Ovary (tissue), 9 donors: Measurements from ENCODE around the gene SPG7. TPM values are rescaled to one million over a fixed set of nuclear protein-coding genes. Genes with fewer than 3 reads are reported as not detected.

Experiments
- DNase-seq, 5 donors: peaks; one replicate each; pipeline ENCODE4 v3.0.0-alpha.2; 2019 to 2020
- H3K27ac ChIP-seq, 2 donors: fragments of 200-600 bp; one replicate each; pipeline versions ENCODE4 v1.5.1 to v1.8.0; 2019 to 2022
- H3K27me3 ChIP-seq: fragments of 200-600 bp; one replicate; pipeline ENCODE4 v1.8.0; 2022
- H3K36me3 ChIP-seq: fragments of 200-600 bp; sonication (generic); one replicate; pipeline ENCODE4 v1.5.1; 2019
- H3K4me1 ChIP-seq: one replicate; pipeline ENCODE4 v1.8.1; 2013; ENCODE audit warnings: mild to moderate bottlenecking, moderate library complexity; ENCODE audit not compliant: insufficient read depth
- H3K4me3 ChIP-seq: fragments of 200-600 bp; sonication (generic); one replicate; pipeline ENCODE4 v1.5.1; 2017
- H3K9me3 ChIP-seq, 2 donors: fragments of 200-600 bp in 1 of 2; sonication (generic) in 1 of 2; one replicate each; pipeline versions ENCODE4 v1.5.1 to v1.8.1; 2013 to 2019; ENCODE audit warnings: mild to moderate bottlenecking in 1 of 2, moderate library complexity in 1 of 2
- EP300 ChIP-seq: sonication (generic); formaldehyde crosslinking; IDR thresholded peaks from one replicate; pipeline ENCODE4 v1.6.1; 2017; ENCODE audit warnings: antibody characterized with exemption
- POLR2A ChIP-seq: fragments of 450-650 bp; IDR thresholded peaks from one replicate; pipeline ENCODE4 v1.6.1; 2017; ENCODE audit warnings: antibody characterized with exemption, mild to moderate bottlenecking, moderate library complexity
- WGBS, 3 donors: extraction: QIAGEN DNeasy Blood & Tissue Kit in 1 of 3; methylation state at CpG; one replicate each; pipeline versions ENCODE4 v1.1.5 to v1.1.7; 2013 to 2017; 5-methylcytosine and 5-hydroxymethylcytosine counted together
- intact Hi-C, 4 donors: fragments of 100-400 bp; cut with DNase I; formaldehyde crosslinking; loops; one replicate each; pipeline versions ENCODE4 v1.11.0 to v1.15.1; 2022 to 2023
- polyA plus RNA-seq, 2 donors: library from polyadenylated mRNA; stranded (reverse); fragments of 200-250 nt in 1 of 2; fragments of 350-450 nt in 1 of 2; fragmentation: Illumina TruSeq in 1 of 2; extraction: RNeasy Lipid Tissue Mini Kit (QIAGEN cat#74804) in 1 of 2; gene quantifications; one replicate each; pipeline ENCODE4 v1.2.3, GENCODE V29; 2013 to 2014
- total RNA-seq, 7 donors: library from RNA; depleted of rRNA in 2 of 7; stranded (reverse); fragments of >200 nt in 2 of 7; fragmentation: NEBNext Ultra II Directional in 3 of 7; extraction: Animal tissue kit (Norgen Biotek cat#: 25700) in 3 of 7; gene quantifications; one replicate each; pipeline versions ENCODE4 v1.1.0 to v1.2.4, GENCODE V29; 2016 to 2023
- TF ChIP-seq, protein P1 (sequence below), 3 donors: fragments of 450-650 bp in 2 of 3; fragments of 200-600 bp in 1 of 3; IDR thresholded peaks; one replicate each; pipeline versions ENCODE4 v1.5.1 to v1.8.0; 2016 to 2022; ENCODE audit warnings: antibody characterized with exemption in 3 of 3, mild to moderate bottlenecking in 1 of 3
- donor health status: DM: no; HTN: no; CAD: no; lungs with moderate emphysema.
- donor health status: DM: no; HTN: no; CAD: no.
- donor health status: Bipolar disorder and iron deficiency.
- donor health status: DM: yes; HTN: yes; CAD: no.
- donor health status: DM: no; HTN: no; CAD: no.
- donor health status: DM: yes; HTN: yes; CAD: no.

The SPG7 gene
- total and polyA plus RNA-seq, 9 donors, result 48.9 to 145 (median 92.2) TPM

DNA sequence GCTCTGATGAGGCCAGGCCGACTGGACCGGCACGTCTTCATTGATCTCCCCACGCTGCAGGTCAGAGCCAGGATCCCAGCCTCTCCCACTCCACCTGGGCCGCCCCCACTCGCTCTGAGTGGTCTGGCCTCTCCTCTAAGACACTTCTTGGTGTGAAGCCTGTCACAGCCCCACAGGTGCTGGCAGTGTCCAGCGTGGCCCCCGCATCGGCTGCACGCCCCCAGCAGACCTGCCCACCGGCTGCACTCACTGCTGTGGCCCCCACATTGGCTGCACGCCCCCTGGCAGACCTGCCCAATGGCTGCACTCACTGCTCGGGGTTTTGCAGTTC is 36.5 kb downstream of the SPG7 start:
- H3K36me3 ChIP-seq, result no peaks in the 10 kb centered on the region
- DNase-seq, result no peak
- H3K4me3 ChIP-seq, result no peak overlapping the region
- 86 to 88% (median 87%) methylated on average over 13 of the region's 13 CpGs for WGBS, 3 donors
- TF ChIP-seq POLR2A, result no peak
- TF ChIP-seq, protein P1, sequence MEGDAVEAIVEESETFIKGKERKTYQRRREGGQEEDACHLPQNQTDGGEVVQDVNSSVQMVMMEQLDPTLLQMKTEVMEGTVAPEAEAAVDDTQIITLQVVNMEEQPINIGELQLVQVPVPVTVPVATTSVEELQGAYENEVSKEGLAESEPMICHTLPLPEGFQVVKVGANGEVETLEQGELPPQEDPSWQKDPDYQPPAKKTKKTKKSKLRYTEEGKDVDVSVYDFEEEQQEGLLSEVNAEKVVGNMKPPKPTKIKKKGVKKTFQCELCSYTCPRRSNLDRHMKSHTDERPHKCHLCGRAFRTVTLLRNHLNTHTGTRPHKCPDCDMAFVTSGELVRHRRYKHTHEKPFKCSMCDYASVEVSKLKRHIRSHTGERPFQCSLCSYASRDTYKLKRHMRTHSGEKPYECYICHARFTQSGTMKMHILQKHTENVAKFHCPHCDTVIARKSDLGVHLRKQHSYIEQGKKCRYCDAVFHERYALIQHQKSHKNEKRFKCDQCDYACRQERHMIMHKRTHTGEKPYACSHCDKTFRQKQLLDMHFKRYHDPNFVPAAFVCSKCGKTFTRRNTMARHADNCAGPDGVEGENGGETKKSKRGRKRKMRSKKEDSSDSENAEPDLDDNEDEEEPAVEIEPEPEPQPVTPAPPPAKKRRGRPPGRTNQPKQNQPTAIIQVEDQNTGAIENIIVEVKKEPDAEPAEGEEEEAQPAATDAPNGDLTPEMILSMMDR (IDR thresholded peaks at IDR 0.05), result no peak
- no peak for TF ChIP-seq EP300
- no peaks in the 10 kb centered on the region for H3K4me1 ChIP-seq
- no peaks in the 10 kb centered on the region for H3K27me3 ChIP-seq
- no peaks in the 10 kb centered on the region for H3K9me3 ChIP-seq
- intact Hi-C loops, result no loop called here
- no peak overlapping the region for H3K27ac ChIP-seq

DNA sequence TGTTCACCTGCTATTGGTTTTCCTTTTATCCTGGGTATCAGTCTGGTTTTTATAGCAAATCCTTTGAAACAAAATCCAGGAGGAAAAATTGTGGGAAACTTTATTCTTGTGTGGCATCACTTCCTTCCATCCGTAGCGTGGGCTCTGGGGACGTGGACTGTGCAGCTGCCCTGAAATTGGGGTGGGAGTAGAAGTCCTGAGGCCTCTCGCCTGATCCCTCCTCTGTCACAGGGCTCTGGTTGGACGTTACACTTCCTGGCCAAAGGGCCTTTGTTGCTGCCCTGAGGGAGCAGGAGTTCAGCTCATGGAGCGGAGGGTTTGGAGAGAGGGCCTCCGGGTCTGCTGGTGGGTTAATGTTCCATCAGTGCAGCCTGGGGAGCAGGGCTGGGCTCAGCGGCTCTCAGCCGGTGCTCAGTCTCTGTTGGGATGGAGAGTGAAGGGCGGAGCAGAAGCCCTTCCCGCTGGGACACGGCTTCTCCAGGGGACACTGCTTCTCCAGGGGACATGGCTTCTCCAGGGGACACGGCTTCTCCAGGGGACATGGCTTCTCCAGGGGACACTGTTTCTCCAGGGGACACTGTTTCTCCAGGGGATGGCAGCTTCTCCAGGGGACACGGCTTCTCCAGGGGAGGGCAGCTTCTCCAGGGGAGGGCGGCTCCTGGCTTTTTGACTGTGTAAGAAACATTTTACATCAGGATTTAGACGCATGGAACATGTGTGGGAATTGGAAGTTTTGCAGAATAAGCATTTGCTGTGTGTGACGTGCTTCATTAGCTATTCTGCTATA is 37.0 kb downstream of the SPG7 start:
- Histone ChIP-seq H3K9me3 (no peaks in the 10 kb centered on the region), H3K27ac (no peak overlapping the region), H3K4me3 (no peak overlapping the region), H3K4me1 (no peaks in the 10 kb centered on the region), H3K36me3 (no peaks in the 10 kb centered on the region), H3K27me3 (no peaks in the 10 kb centered on the region)
- DNase-seq, result no peak
- WGBS, 3 donors, result 88 to 91% (median 89%) methylated on average over 17 of the region's 17 CpGs
- intact Hi-C loops, result no loop called here
- TF ChIP-seq POLR2A, result no peak
- TF ChIP-seq, protein P1 (IDR thresholded peaks at IDR 0.05), result no peak
- no peak for TF ChIP-seq EP300

DNA sequence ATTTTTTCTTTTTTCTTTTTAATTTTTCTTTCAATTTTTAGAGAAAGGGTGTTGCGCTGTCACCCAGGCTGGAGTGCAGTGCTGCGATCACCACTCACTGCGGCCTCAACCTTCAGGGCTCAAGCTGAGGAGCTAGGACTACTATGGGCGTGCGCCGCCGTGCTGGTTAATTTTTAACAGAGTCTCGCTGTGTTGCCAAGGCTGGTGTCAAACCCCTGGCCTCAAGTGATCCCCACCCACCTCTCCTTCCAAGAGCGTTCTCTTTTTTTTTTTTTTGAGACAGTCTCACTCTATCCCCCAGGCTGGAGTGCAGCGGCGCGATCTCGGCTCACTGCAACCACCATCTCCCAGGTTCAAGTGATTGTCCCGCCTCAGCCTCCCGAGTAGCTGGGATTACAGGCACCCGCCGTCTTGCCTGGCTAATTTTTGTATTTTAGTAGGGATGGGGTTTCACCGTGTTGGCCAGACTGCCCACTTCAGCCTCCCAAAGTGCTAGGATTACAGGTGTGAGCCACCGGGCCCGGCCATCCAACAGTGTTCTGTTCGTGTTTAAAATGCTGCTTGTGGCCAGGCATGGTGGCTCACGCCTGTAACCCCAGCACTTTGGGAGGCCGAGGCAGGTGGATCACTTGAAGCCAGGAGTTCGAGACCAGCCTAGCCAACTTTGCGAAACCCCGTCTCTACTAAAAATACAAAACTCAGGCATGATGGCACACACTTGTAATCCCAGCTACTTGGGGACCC is 37.8 kb downstream of the SPG7 start:
- TF ChIP-seq, protein P1 (IDR thresholded peaks at IDR 0.05), result no peak
- TF ChIP-seq EP300 (no peak), POLR2A (no peak)
- no peaks in the 10 kb centered on the region for H3K9me3 ChIP-seq
- 93 to 95% (median 95%) methylated on average over 26 of the region's 26 CpGs for WGBS, 3 donors
- no peak for DNase-seq
- no peaks in the 10 kb centered on the region for H3K27me3 ChIP-seq
- H3K4me3 ChIP-seq, result no peak overlapping the region
- intact Hi-C loops, result no loop called here
- H3K27ac ChIP-seq, result no peak overlapping the region
- H3K36me3 ChIP-seq, result no peaks in the 10 kb centered on the region
- no peaks in the 10 kb centered on the region for H3K4me1 ChIP-seq

GRCh38 chr16:89546781-89547180 is 38.6 kb downstream of the SPG7 start:
- no peaks in the 10 kb centered on the region for H3K9me3 ChIP-seq
- H3K27ac ChIP-seq, result no peak overlapping the region
- H3K4me1 ChIP-seq, result no peaks in the 10 kb centered on the region
- intact Hi-C loops, result no loop called here
- WGBS, 3 donors, result 88 to 94% (median 90%) methylated on average over 19 of the region's 19 CpGs
- no peaks in the 10 kb centered on the region for H3K36me3 ChIP-seq
- no peaks in the 10 kb centered on the region for H3K27me3 ChIP-seq
- TF ChIP-seq, protein P1 (IDR thresholded peaks at IDR 0.05), result no peak
- no peak for DNase-seq
- no peak overlapping the region for H3K4me3 ChIP-seq
